OCI-LY3 (cell line): ENCODE results near the gene QRICH1.

ENCODE experiments used
- EZH2phosphoT487 ChIP-seq: fragments of 200-600 bp; shearing (Covaris generic); IDR thresholded peaks from 2 replicates; pipeline ENCODE4 v1.6.1; 2018; ENCODE audit warnings: antibody characterized with exemption, mixed run types, low read depth
- TF ChIP-seq, protein P1 (sequence below): fragments of 200-600, 300-600 bp; sonication (generic); IDR thresholded peaks from 2 replicates; pipeline ENCODE4 v1.5.1; 2014; ENCODE audit warnings: antibody characterized with exemption, low read length, low read depth

DNA sequence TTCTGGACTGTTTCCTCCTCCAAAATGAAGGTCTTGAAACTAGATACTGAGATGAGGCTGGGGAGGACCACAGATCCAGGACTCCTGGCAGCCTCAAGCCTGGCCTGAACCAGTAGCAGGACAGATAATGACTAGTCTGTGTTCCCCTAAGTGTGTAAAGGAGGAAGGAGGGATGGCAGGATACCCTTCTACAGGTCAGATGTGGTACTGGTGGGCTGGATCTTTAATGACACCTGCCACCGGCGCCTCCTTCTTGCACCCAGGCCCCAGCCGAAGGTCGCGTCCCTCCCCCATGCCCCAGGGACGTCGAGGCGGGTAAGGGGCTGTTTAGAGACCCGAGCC lies 26.2 kb upstream of the QRICH1 start:
- TF ChIP-seq, protein P1, sequence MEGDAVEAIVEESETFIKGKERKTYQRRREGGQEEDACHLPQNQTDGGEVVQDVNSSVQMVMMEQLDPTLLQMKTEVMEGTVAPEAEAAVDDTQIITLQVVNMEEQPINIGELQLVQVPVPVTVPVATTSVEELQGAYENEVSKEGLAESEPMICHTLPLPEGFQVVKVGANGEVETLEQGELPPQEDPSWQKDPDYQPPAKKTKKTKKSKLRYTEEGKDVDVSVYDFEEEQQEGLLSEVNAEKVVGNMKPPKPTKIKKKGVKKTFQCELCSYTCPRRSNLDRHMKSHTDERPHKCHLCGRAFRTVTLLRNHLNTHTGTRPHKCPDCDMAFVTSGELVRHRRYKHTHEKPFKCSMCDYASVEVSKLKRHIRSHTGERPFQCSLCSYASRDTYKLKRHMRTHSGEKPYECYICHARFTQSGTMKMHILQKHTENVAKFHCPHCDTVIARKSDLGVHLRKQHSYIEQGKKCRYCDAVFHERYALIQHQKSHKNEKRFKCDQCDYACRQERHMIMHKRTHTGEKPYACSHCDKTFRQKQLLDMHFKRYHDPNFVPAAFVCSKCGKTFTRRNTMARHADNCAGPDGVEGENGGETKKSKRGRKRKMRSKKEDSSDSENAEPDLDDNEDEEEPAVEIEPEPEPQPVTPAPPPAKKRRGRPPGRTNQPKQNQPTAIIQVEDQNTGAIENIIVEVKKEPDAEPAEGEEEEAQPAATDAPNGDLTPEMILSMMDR, result no peak
- TF ChIP-seq EZH2phosphoT487, result no peak
